Activated CD4-positive, CD25-positive, alpha-beta regulatory T cell treated with anti-CD3 and anti-CD28 coated beads, Interleukin-2, amount 50 U/mL, for 16 hours (primary cell): ENCODE data around the gene PHF11.

Experiments
- DNase-seq: peaks from one replicate; pipeline ENCODE4 v3.0.0-alpha.2; 2020; ENCODE audit warnings: low read depth, low spot score

Gene PHF11

GRCh38 chr13:49498206-49498605 is 2.5 kb downstream of the PHF11 start:
- DNase-seq: no peak

- no peak for DNase-seq
These were observed 4.3 kb downstream of the PHF11 start for GRCh38 chr13:49499889-49500660.

- no peak for DNase-seq
These were observed 7.2 kb downstream of the PHF11 start for GRCh38 chr13:49502954-49503353.

GRCh38 chr13:49503951-49504350 is 8.2 kb downstream of the PHF11 start:
- no peak for DNase-seq

- DNase-seq: no peak
These were observed 16.8 kb downstream of the PHF11 start for GRCh38 chr13:49512578-49512977.

GRCh38 chr13:49516467-49516866 is 20.7 kb downstream of the PHF11 start:
- no peak for DNase-seq

GRCh38 chr13:49517461-49517860 is 21.7 kb downstream of the PHF11 start:
- no peak for DNase-seq

- DNase-seq: no peak
These were observed 25.5 kb downstream of the PHF11 start for GRCh38 chr13:49521224-49521623.

- no peak for DNase-seq
These were observed 29.2 kb downstream of the PHF11 start for GRCh38 chr13:49524740-49525501.

- no peak for DNase-seq
These were observed 31.4 kb downstream of the PHF11 start for GRCh38 chr13:49527123-49527522.

GRCh38 chr13:49528161-49528560 is 32.4 kb downstream of the PHF11 start:
- DNase-seq: no peak

GRCh38 chr13:49530457-49530856 is 34.7 kb downstream of the PHF11 start:
- DNase-seq: no peak

- no peak for DNase-seq
These were observed 36.8 kb downstream of the PHF11 start for GRCh38 chr13:49532593-49532992.

GRCh38 chr13:49533011-49533410 is 37.3 kb downstream of the PHF11 start:
- no peak for DNase-seq

GRCh38 chr13:49533591-49534269 is 38.0 kb downstream of the PHF11 start:
- DNase-seq: no peak

GRCh38 chr13:49536144-49536873 is 40.6 kb downstream of the PHF11 start:
- DNase-seq: no peak

- DNase-seq: no peak
These were observed 42.7 kb downstream of the PHF11 start for GRCh38 chr13:49538404-49538803.

GRCh38 chr13:49539313-49539712 is 43.6 kb downstream of the PHF11 start:
- no peak for DNase-seq

GRCh38 chr13:49539746-49540145 is 44.0 kb downstream of the PHF11 start:
- DNase-seq: no peak

GRCh38 chr13:49540552-49540951 is 44.8 kb downstream of the PHF11 start:
- no peak for DNase-seq

GRCh38 chr13:49543656-49544055 is 47.9 kb downstream of the PHF11 start:
- no peak for DNase-seq

GRCh38 chr13:49545661-49546060 is 49.9 kb downstream of the PHF11 start:
- no peak for DNase-seq
